Glomerular endothelial cell (primary cell): ENCODE data around the gene REG3G. TPM values are rescaled to one million over a fixed set of nuclear protein-coding genes. Genes with fewer than 3 reads are reported as not detected.
"Not testable (repeated sequence)": the region's sequence is repeated elsewhere in the genome, so short reads cannot be mapped to it uniquely, and the experiment has no call there.

ENCODE experiments used
- DNase-seq: peaks from one replicate; pipeline ENCODE4 v3.0.0-alpha.2; 2011; ENCODE audit warnings: low read depth, low spot score; ENCODE audit errors: extremely low read depth
- total RNA-seq: library from RNA; depleted of rRNA; stranded (reverse); fragments of >200 nt; gene quantifications from 2 replicates; pipeline ENCODE4 v1.2.3, GENCODE V29; 2015

REG3G gene
- total RNA-seq, 1 donor from 2014 or later, result not detected

DNA sequence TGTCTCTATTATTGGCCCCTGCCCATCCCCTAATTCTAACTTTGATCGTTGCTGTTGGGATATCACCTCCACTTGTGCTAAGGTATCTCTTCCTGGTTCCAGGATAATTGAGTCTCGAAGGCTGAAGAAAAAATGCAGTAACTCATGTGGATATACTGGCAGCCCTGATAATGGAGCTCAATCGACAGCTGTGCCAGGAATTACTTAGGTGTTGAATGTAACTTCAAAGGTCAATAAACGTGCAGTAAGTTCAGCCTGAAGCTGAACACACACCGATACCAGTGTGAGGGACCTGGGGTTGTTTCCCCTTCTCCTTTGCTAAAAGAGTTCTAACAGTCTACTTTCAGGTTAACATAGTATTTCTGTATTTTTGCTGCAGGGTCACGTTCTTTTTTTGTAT, 11.9 kb upstream of the REG3G start:
- no peak for DNase-seq

DNA sequence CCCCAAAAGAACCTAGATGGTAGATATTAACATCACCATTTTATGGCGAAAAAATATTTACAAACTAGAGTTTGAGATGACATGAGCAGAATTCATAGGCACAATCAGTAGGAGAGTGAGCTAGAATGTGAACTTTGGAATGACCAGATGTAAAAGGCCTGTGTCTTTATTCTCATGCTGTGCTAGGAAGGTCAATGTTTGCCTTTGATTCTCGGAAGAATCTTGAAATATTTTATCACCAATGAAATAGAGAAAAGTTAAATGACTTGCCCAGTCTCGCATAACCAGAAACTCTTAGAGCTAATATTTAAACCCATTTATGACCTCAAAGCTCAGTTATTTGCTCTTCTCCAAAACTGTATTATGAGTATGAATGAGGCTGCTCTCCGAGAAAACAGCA, 9.2 kb upstream of the REG3G start:
- no peak for DNase-seq

DNA sequence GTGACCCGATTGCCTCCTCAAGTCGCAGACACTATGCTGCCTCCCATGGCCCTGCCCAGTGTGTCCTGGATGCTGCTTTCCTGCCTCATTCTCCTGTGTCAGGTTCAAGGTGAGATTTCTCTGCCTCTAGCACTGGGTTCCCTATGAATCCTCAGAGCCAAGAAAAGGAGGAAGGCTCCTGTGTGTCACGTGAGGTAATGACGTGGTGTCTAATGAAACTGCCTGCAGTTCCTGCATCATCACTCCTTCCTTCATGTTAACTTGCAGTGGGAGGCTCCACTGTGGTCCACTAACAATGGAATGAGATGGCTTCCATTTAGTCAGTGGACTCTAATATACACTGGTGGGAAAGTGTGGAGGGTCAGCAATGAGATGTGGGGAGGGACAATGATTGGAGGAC, 559 bp downstream of the REG3G start:
- no peak for DNase-seq

DNA sequence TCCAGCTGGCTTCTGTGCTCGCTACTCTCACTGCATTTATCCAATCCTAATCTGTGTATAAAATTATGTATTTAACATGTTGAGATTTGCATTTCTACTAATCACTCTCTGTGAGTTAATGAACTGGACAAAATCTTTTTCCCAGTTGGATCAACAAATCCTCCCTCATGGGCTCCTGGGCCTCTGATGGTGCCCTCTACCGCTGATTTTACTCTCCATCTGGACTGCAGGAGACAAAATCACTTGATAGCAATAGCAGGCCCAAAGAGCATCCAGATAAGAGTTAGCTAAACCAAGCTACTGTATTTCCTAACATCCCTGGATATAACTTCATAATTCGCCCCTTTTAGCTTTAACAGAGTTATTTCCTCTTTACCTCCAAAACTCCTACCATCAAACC, 14.4 kb downstream of the REG3G start:
- no peak for DNase-seq

DNA sequence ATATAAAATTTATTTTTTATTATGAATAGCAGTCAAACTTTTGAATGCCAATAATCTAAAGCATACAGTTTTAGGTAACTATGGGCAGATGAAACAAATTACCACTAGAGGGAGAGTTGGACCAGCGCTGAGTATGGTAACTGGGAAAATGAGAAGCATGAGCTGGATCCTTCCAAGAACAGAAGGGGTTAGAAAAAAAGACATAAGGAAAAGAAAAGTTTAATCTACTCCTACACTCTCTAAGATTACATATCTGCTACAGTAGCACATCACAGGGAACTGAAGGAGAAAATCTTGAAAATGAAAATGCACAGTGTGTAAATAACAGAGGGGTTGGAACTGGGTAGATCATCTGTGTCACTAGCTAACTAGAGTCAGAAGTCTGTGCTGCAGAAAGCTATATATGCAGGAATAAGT, 15.5 kb downstream of the REG3G start:
- no peak for DNase-seq

DNA sequence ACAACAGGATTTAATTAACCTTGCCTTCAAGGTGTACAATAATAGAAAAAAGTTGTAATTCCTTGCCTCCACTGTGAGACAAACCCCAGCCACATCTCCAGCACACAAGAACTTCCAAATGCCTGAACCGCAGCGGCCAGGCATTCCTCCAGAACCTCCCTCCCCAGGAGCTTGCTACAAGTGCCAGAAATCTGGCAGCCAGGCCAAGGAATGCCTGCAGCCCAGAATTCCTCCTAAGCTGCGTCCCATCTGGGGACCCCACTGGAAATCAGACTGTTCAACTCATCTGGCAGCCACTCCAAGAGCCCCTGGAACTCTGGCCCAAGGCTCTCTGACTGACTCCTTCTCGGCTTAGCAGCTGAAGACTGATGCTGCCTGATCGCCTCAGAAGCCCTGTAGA, 28.0 kb downstream of the REG3G start:
- not testable (repeated sequence) for DNase-seq

DNA sequence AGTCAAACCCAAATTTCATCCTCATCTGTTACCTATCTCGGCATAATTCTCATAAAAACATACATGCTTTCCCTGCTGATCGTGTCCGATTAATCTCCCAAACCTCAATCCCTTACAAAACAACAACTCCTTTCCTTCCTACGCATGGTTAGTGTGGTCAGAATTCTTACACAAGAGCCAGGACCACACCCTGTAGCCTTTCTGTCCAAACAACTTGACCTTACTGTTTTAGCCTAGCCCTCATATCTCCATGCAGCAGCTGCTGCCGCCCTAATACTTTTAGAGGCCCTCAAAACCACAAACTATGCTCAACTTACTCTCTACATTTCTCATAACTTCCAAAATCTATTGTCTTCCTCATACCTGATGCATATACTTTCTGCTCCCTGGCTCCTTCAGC, 29.3 kb downstream of the REG3G start:
- not testable (repeated sequence) for DNase-seq

DNA sequence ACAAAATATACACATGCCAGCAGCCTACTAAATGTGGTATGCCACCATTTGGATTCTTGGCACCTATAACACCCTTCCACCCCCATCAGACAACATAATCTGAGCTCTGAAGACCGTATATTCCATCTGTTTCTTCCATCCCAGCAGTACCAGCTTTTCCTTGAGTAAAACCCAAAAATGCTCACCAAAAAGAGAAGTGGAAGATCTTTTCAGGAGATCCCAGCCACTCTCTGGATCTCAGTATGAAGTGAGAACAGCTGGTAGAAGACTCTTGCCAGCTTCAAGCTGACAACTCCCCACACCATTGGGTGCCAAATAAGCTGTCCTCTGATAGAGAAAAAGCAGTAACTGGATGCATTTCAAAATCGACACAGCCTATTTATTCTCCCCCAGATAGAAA, 39.7 kb downstream of the REG3G start:
- no peak for DNase-seq

DNA sequence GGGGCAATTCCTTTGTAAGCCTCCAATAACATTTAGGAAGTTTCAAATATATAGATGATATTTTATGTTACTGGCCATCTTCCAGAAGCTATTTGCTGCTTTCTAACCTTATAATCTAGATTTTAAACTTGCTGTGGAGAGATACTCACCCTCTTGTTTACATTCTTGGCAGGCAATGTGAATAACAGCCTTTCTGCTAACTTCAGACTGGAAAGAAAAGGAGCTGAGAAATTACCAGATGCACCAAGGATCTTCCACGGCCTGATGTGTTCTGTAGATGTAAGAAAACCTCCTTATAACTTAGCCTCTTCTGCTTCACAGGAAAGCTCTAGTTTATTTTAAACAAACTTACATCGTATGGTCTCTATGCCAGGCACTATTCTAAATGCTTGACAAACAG, 45.6 kb downstream of the REG3G start:
- DNase-seq, result no peak

Other genes with a start within 250 kb of the REG3G start
- gene REG1B, start 62.3 kb downstream of the REG3G start, total RNA-seq, result not detected in 2 replicates
- gene REG1A, start 94.8 kb downstream of the REG3G start, total RNA-seq, result not detected in 2 replicates
- not detected in 2 replicates for gene REG3A, start 134.1 kb downstream of the REG3G start, total RNA-seq